K562 (cell line): ENCODE measurements around the gene SLAMF8. TPM values are rescaled to one million over a fixed set of nuclear protein-coding genes. Genes with fewer than 3 reads are reported as not detected.

Experiments
- ATAC-seq: fragments of 200-7000 bp; cut with Tn5 transposase; 3 replicates; pipeline ENCODE4 v1.9.1; 2020; ENCODE audit warnings: moderate library complexity
- BruUV-seq: library from RNA; stranded (reverse); fragments of 400-500 nt; replicated peaks from 2 replicates; lab custom pipeline; 2021; lab: Mats Ljungman, UMichigan
- CTCF ChIA-PET: fragments of 300-600 bp; formaldehyde crosslinking; extraction: SDS; loops from one replicate; lab custom pipeline; 2021; ENCODE audit warnings: low intra/inter-chr PET ratio; lab: Yijun Ruan, JAX
- POLR2A ChIA-PET: fragments of 300-600, 350-650 bp; sonication (Branson Sonifier 250); formaldehyde crosslinking; extraction: SDS; loops from one replicate; lab custom pipeline; 2021; ENCODE audit warnings: antibody characterized with exemption, inconsistent platforms; lab: Yijun Ruan, JAX
- DNase-seq, 4 experiments: peaks; one replicate each; pipeline versions ENCODE4 v3.0.0 to v3.0.0-alpha.2; 2011 to 2018; ENCODE audit warnings: low spot score in 3 of 4, mixed read lengths in 3 of 4; ENCODE audit errors: extremely low read depth in 1 of 4
- FAIRE-seq: peaks from 2 replicates; lab custom pipeline; 2011; peaks lifted over from hg19 to GRCh38; lab: Jason Lieb, UNC
- H2AFZ ChIP-seq: 2 replicates; pipeline ENCODE4 v1.6.0; 2011; ENCODE audit warnings: low read depth, low read length, control low read depth, inconsistent platforms
- H3K27ac ChIP-seq: fragments of 200-600 bp; 3 replicates; pipeline ENCODE4 v1.8.0; 2011; ENCODE audit warnings: low read depth, mild to moderate bottlenecking, control low read depth, inconsistent platforms, low read length, moderate library complexity, mixed read lengths; ENCODE audit errors: extremely low read depth
- H3K27me3 ChIP-seq, 2 experiments: fragments of 300-600 bp in 1 of 2; 2 replicates in 1 of 2; 3 replicates in 1 of 2; pipeline versions ENCODE4 v1.6.0 to v1.8.0; 2011; ENCODE audit warnings: inconsistent platforms in 2 of 2, low read length in 2 of 2, mild to moderate bottlenecking in 1 of 2, mixed read lengths in 1 of 2, moderate library complexity in 1 of 2; ENCODE audit not compliant: control insufficient read depth in 2 of 2, insufficient read depth in 2 of 2
- H3K36me3 ChIP-seq: fragments of 300-600 bp; 3 replicates; pipeline ENCODE4 v1.8.0; 2011; ENCODE audit warnings: mild to moderate bottlenecking, low read length, inconsistent platforms; ENCODE audit not compliant: control insufficient read depth, insufficient read depth
- H3K4me1 ChIP-seq, 2 experiments: fragments of 200-600 bp in 1 of 2; replicated peaks in 1 of 2; 2 replicates in 1 of 2; 3 replicates in 1 of 2; pipeline versions ENCODE4 v1.5.1 to v1.8.0; 2011; ENCODE audit warnings: inconsistent platforms in 2 of 2, low read length in 2 of 2, mild to moderate bottlenecking in 1 of 2, mixed read lengths in 1 of 2, moderate library complexity in 1 of 2; ENCODE audit not compliant: control insufficient read depth in 2 of 2, insufficient read depth in 2 of 2
- H3K4me2 ChIP-seq: 2 replicates; pipeline ENCODE4 v1.6.1; 2011; ENCODE audit warnings: low read length, control low read depth, inconsistent platforms, mixed read lengths; ENCODE audit not compliant: insufficient read depth
- H3K4me3 ChIP-seq: fragments of 200-600 bp; sonication (generic), shearing (Covaris generic); 2 replicates; pipeline ENCODE4 v1.5.1; 2016; ENCODE audit warnings: control low read depth, inconsistent platforms
- H3K79me2 ChIP-seq: fragments of 200-600 bp; 3 replicates; pipeline ENCODE4 v1.8.0; 2011; ENCODE audit warnings: low read length, inconsistent platforms; ENCODE audit not compliant: control insufficient read depth, insufficient read depth
- H3K9ac ChIP-seq, 2 experiments: 2 replicates each; pipeline versions ENCODE4 v1.6.0 to v1.6.1; 2011; ENCODE audit warnings: low read depth in 2 of 2, low read length in 2 of 2, control low read depth in 1 of 2, inconsistent platforms in 1 of 2, mild to moderate bottlenecking in 1 of 2, mixed read lengths in 1 of 2; ENCODE audit not compliant: insufficient read depth in 1 of 2
- H3K9me1 ChIP-seq: one replicate; pipeline ENCODE4 v1.6.0; 2011; ENCODE audit warnings: inconsistent platforms, mild to moderate bottlenecking, low read length, moderate library complexity; ENCODE audit not compliant: control insufficient read depth, insufficient read depth
- H3K9me3 ChIP-seq: replicated peaks from 2 replicates; pipeline ENCODE4 v1.5.1; 2011; ENCODE audit warnings: low read depth, low read length, inconsistent platforms; ENCODE audit not compliant: control insufficient read depth, insufficient read depth
- H4K20me1 ChIP-seq: replicated peaks from 2 replicates; pipeline ENCODE4 v1.6.1; 2011; ENCODE audit warnings: low read length, inconsistent platforms, mixed read lengths; ENCODE audit not compliant: control insufficient read depth, insufficient read depth
- ARNT ChIP-seq, 2 experiments: fragments of 450-650 bp; IDR thresholded peaks; 2 replicates each; pipeline ENCODE4 v1.6.1; 2016; ENCODE audit warnings: mild to moderate bottlenecking in 1 of 2
- CREB3L1 ChIP-seq: fragments of 450-650 bp; IDR thresholded peaks from 2 replicates; pipeline ENCODE4 v1.6.1; 2014; ENCODE audit warnings: low read depth, mild to moderate bottlenecking, moderate library complexity, borderline replicate concordance
- FOXK1 ChIP-seq: sonication (generic); formaldehyde crosslinking; IDR thresholded peaks from 2 replicates; pipeline ENCODE4 v1.8.0; 2022; ENCODE audit warnings: missing genetic modification reagents, mild to moderate bottlenecking, borderline replicate concordance
- HEY1 ChIP-seq: fragments of 250-450 bp; sonication (Bioruptor Pico); IDR thresholded peaks from 2 replicates; pipeline ENCODE4 v1.5.0; 2020; ENCODE audit warnings: mild to moderate bottlenecking, moderate library complexity, borderline replicate concordance
- NR2C2 ChIP-seq, 2 experiments: fragments of 200-800 bp in 1 of 2; sonication (Bioruptor generic) in 1 of 2; sonication (generic) in 1 of 2; formaldehyde crosslinking in 1 of 2; IDR thresholded peaks; 2 replicates each; pipeline versions ENCODE4 v1.6.1 to v1.8.0; 2016 to 2022; ENCODE audit warnings: mild to moderate bottlenecking in 1 of 2, missing compliant biosample characterization in 1 of 2, missing genetic modification characterization in 1 of 2, missing genetic modification reagents in 1 of 2
- RHOXF2B ChIP-seq: fragments of 250-450 bp; sonication (Bioruptor Pico); conservative IDR thresholded peaks from 2 replicates; pipeline ENCODE4 v1.5.1; 2021
- STAT6 ChIP-seq: sonication (generic); formaldehyde crosslinking; IDR thresholded peaks from 2 replicates; pipeline ENCODE4 v1.8.1; 2023; ENCODE audit warnings: mild to moderate bottlenecking, missing genetic modification reagents
- ZBTB9 ChIP-seq: fragments of 450-650 bp; formaldehyde crosslinking; IDR thresholded peaks from 2 replicates; pipeline ENCODE4 v1.4.0; 2020; ENCODE audit warnings: mild to moderate bottlenecking, moderate library complexity
- ZNF282 ChIP-seq: sonication (generic); formaldehyde crosslinking; IDR thresholded peaks from 2 replicates; pipeline ENCODE4 v1.8.1; 2023; ENCODE audit warnings: missing genetic modification reagents
- ZNF384 ChIP-seq: IDR thresholded peaks from 2 replicates; pipeline ENCODE4 v1.6.1; 2012; ENCODE audit warnings: low read depth, low read length, improper control_type of control experiment
- ZNF561 ChIP-seq: fragments of 450-650 bp; formaldehyde crosslinking; conservative IDR thresholded peaks from 2 replicates; pipeline ENCODE4 v1.4.0; 2020; ENCODE audit warnings: mild to moderate bottlenecking, moderate library complexity
- ZNF668 ChIP-seq: fragments of 250-450 bp; sonication (Bioruptor Pico); IDR thresholded peaks from 2 replicates; pipeline ENCODE4 v1.8.0; 2022; ENCODE audit warnings: mild to moderate bottlenecking, inconsistent platforms
- ZZZ3 ChIP-seq: fragments of 450-650 bp; IDR thresholded peaks from 2 replicates; pipeline ENCODE4 v1.6.1; 2016; ENCODE audit warnings: antibody characterized with exemption, mild to moderate bottlenecking, moderate library complexity
- WGBS: fragments of 100-300 bp; shearing (Covaris generic); methylation state at CpG from one replicate; pipeline ENCODE4 v1.1.6; 2016; ENCODE audit warnings: low coverage, mixed read lengths; ENCODE audit not compliant: insufficient coverage; ENCODE audit errors: missing lambda C conversion rate; 5-methylcytosine and 5-hydroxymethylcytosine counted together
- in situ Hi-C: fragments of 300-500 bp; cut with MboI; formaldehyde crosslinking; loops from 4 replicates; pipeline ENCODE4 v1.15.0; 2018; ENCODE audit warnings: inconsistent platforms, mixed read lengths
- intact Hi-C: fragments of 100-400 bp; cut with micrococcal nuclease; formaldehyde crosslinking; loops from 2 replicates; pipeline ENCODE4 v1.14.2; 2022
- polyA plus RNA-seq, 8 experiments: library from polyadenylated mRNA; depleted of rRNA in 4 of 8; stranded (reverse) in 5 of 8; unstranded in 3 of 8; fragments of >200 nt; fragmentation: Nextera tagmentation in 2 of 8; fragmentation: Illumina TruSeq in 1 of 8; extraction: Ambion mirVana in 2 of 8; extraction: Trizol in 1 of 8; gene quantifications; 2 replicates each; pipeline versions ENCODE4 v1.2.1 to v1.2.3, GENCODE V29; 2011 to 2014; ENCODE audit warnings: inconsistent platforms in 1 of 8, missing spikeins in 1 of 8
- total RNA-seq, 7 experiments: library from RNA; depleted of rRNA in 6 of 7; stranded (reverse); fragments of >200 nt in 6 of 7; fragmentation: Illumina TruSeq in 2 of 7; extraction: Trizol in 2 of 7; gene quantifications; 2 replicates each; pipeline versions ENCODE4 v1.2.1 to v1.2.3, GENCODE V29; 2011 to 2021; ENCODE audit warnings: low replicate concordance in 1 of 7

The SLAMF8 gene
- total and polyA plus RNA-seq, 9 of the 15 experiments (the other 6 are each of a cell fraction or from before 2014, with no cell fraction given), result not detected

- no peak for TF ChIP-seq STAT6 (CRISPR knock-in tag)
- TF ChIP-seq, all 486 proteins: peak for 0
Observed at GRCh38 chr1:159845751-159846629, 19.3 kb downstream of the SLAMF8 start (continued).

- ATAC-seq (no peak), FAIRE-seq (no peak), DNase-seq (no peak)
- in situ Hi-C loops, result no loop called here
- no peak overlapping the region for H2AFZ ChIP-seq
- no peak overlapping the region for H3K4me3 ChIP-seq
- no peak overlapping the region for H3K4me2 ChIP-seq
- no peaks in the 10 kb centered on the region for H3K9me3 ChIP-seq
- ChIA-PET CTCF (no interaction called here), POLR2A (no interaction called here)
- peaks cover 3% of the 10 kb centered on the region for H3K9me1 ChIP-seq
- H3K9ac ChIP-seq, result no peak overlapping the region
- WGBS, result 0% methylated on average over 4 of the region's 4 CpGs
- H3K4me1 ChIP-seq, result no peaks in the 10 kb centered on the region
- H3K27ac ChIP-seq, result no peak overlapping the region
- BruUV-seq, result no TSS peak
- intact Hi-C loops, result no loop called here
- H3K27me3 ChIP-seq, result peaks cover 15 to 33% of the 10 kb centered on the region in 2 experiments; a peak in 3 of 5 replicates
- no peaks in the 10 kb centered on the region for H3K36me3 ChIP-seq
- no peaks in the 10 kb centered on the region for H3K79me2 ChIP-seq
- H4K20me1 ChIP-seq, result no peaks in the 10 kb centered on the region
- TF ChIP-seq ZNF384, result no peak
- TF ChIP-seq FOXK1 (CRISPR knock-in tag), result no peak
- TF ChIP-seq ZZZ3, result no peak
- no peak for TF ChIP-seq ZNF282 (CRISPR knock-in tag)
- no peak for TF ChIP-seq ZNF561 (CRISPR knock-in tag)
- TF ChIP-seq ZNF668 (CRISPR knock-in tag), result no peak
- no peak for TF ChIP-seq RHOXF2B
- TF ChIP-seq HEY1, result no peak
- no peak for TF ChIP-seq NR2C2 (CRISPR knock-in tag; IDR thresholded peaks at IDR 0.05)
- TF ChIP-seq NR2C2 (tag; IDR thresholded peaks at IDR 0.05), result no peak
- no peak for TF ChIP-seq ARNT (IDR thresholded peaks at IDR 0.05)
- no peak for TF ChIP-seq CREB3L1
- no peak for TF ChIP-seq ZBTB9 (CRISPR knock-in tag)
Observed at GRCh38 chr1:159847231-159847630, 20.6 kb downstream of the SLAMF8 start.
